MM.1S (cell line): ENCODE results near the gene TAF1L.

ENCODE experiments used
- CTCF ChIP-seq: fragments of 300-600 bp; sonication (generic); IDR thresholded peaks from 2 replicates; pipeline ENCODE4 v1.5.1; 2016; ENCODE audit warnings: antibody characterized with exemption, low read length, mixed read lengths
- EZH2 ChIP-seq: fragments of 300-600 bp; sonication (generic); optimal IDR thresholded peaks from 2 replicates; pipeline ENCODE3; 2017; ENCODE audit warnings: low read depth, mild to moderate bottlenecking, antibody characterized with exemption, low read length, mixed read lengths

DNA sequence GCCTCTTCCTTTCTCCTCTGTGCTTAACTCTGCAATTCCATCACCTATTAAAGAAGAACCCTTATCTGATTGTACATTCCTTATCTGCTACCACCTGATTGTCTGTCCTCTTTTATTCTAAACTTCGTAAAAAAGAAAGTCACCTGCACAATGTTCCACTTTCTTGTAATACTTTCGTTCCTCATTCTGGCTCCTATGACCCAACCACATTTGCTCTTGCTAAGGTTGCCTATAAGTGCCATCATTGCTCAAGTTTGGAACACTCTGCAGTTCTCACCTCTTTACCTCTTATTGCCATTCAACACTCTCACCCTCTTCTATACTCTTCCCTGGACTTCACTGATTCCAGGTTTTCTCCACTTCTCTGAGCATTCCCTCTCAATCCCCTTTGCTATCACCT, 10.1 kb downstream of the TAF1L start:
- TF ChIP-seq EZH2 (no peak), CTCF (no peak)
